SK-N-SH treated with all-trans-retinoic acid at 6 μM for 48 hours (cell line): ENCODE results near the gene ADGRB2.

Experiments
- ARNTL ChIP-seq: fragments of 450-650 bp; formaldehyde crosslinking; IDR thresholded peaks from 2 replicates; pipeline ENCODE4 v1.5.0; 2020; ENCODE audit warnings: low read depth, mild to moderate bottlenecking, moderate library complexity, borderline replicate concordance
- CSRNP3 ChIP-seq: fragments of 250-450 bp; sonication (Bioruptor Pico); IDR thresholded peaks from 2 replicates; pipeline ENCODE4 v1.5.1; 2021; ENCODE audit warnings: mild to moderate bottlenecking, moderate library complexity
- TCF4 ChIP-seq: fragments of 250-450 bp; sonication (Bioruptor Pico); IDR thresholded peaks from 2 replicates; pipeline ENCODE4 v1.8.0; 2021; ENCODE audit warnings: mild to moderate bottlenecking, moderate library complexity, borderline replicate concordance
- ZNF70 ChIP-seq: fragments of 450-650 bp; formaldehyde crosslinking; IDR thresholded peaks from 2 replicates; pipeline ENCODE4 v1.5.0; 2020; ENCODE audit warnings: mild to moderate bottlenecking, moderate library complexity

GRCh38 chr1:31690921-31691320, 73.2 kb downstream of the ADGRB2 start:
- TF ChIP-seq ARNTL (CRISPR knock-in tag) (no peak), TCF4 (no peak), ZNF70 (CRISPR knock-in tag) (no peak), CSRNP3 (CRISPR knock-in tag) (no peak)
